ENCODE measurements around the gene DNMT3B.
"Not testable (repeated sequence)": the region's sequence is repeated elsewhere in the genome, so short reads cannot be mapped to it uniquely, and the experiment has no call there.

DNMT3B gene

GRCh38 chr20:32792316-32792715, 30.1 kb downstream of the DNMT3B start:
- DNase-seq: no peak

- no peak for DNase-seq
Observed at GRCh38 chr20:32792731-32793458, 30.7 kb downstream of the DNMT3B start.

GRCh38 chr20:32796383-32796948, 34.3 kb downstream of the DNMT3B start:
- DNase-seq: no peak

GRCh38 chr20:32796981-32797451, 34.8 kb downstream of the DNMT3B start:
- DNase-seq: no peak

GRCh38 chr20:32797571-32797970, 35.4 kb downstream of the DNMT3B start:
- not testable (repeated sequence) for DNase-seq

- no peak for DNase-seq
Observed at GRCh38 chr20:32798046-32798981, 36.1 kb downstream of the DNMT3B start.

GRCh38 chr20:32803092-32803491, 40.9 kb downstream of the DNMT3B start:
- no peak for DNase-seq

- no peak for DNase-seq
Observed at GRCh38 chr20:32804022-32804715, 42.0 kb downstream of the DNMT3B start.

GRCh38 chr20:32804817-32805216, 42.6 kb downstream of the DNMT3B start:
- DNase-seq: no peak

GRCh38 chr20:32805721-32806120, 43.5 kb downstream of the DNMT3B start:
- no peak for DNase-seq

- DNase-seq: no peak
Observed at GRCh38 chr20:32806356-32806755, 44.2 kb downstream of the DNMT3B start.

GRCh38 chr20:32807706-32808105, 45.5 kb downstream of the DNMT3B start:
- no peak for DNase-seq

GRCh38 chr20:32808438-32808837, 46.3 kb downstream of the DNMT3B start:
- no peak for DNase-seq

- DNase-seq: no peak
Observed at GRCh38 chr20:32809907-32810306, 47.7 kb downstream of the DNMT3B start.

GRCh38 chr20:32810941-32811340, 48.8 kb downstream of the DNMT3B start:
- DNase-seq: no peak

GRCh38 chr20:32811886-32812285, 49.7 kb downstream of the DNMT3B start:
- no peak for DNase-seq

- no peak for DNase-seq
Observed at GRCh38 chr20:32819992-32820697, 58.0 kb downstream of the DNMT3B start.

- no peak for DNase-seq
Observed at GRCh38 chr20:32820698-32821377, 58.7 kb downstream of the DNMT3B start.

- no peak for DNase-seq
Observed at GRCh38 chr20:32822225-32822624, 60.0 kb downstream of the DNMT3B start.

GRCh38 chr20:32823078-32823477, 60.9 kb downstream of the DNMT3B start:
- no peak for DNase-seq

GRCh38 chr20:32823737-32824588, 61.8 kb downstream of the DNMT3B start:
- no peak for DNase-seq

Data from activated CD4-positive, CD25-positive, alpha-beta regulatory T cell treated with anti-CD3 and anti-CD28 coated beads, Interleukin-2, amount 50 U/mL, for 72 hours (primary cell).